Measurements from ENCODE around the gene GRK5.

The GRK5 gene

DNA sequence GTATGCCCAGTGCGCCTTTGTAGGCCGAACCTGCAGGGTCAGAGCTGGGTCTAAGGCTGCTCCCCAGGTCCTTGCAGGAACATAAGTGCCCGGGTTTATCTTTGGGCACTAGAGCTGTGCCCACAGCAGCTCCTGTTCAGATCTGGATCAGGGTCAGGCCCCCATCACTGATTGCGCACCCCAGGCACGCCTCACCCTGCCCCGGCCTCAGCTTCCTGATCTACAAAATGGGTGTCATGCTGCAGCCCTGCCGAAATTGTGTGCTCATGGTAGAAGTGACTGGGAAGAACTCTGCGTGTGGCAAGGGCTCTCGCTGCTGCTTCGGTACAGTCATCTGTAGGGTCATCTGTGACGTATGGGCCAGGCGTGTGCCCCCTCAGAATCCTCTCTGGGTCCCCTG is 100.7 kb downstream of the GRK5 start:
- Histone ChIP-seq H3K27me3 (ENCODE audit: low read length) (no peaks in the 10 kb centered on the region), H3K79me2 (ENCODE audit: insufficient read depth, low read length) (peaks cover 3% of the 10 kb centered on the region; the same call in 1 of the 2 replicates), H3K9me2 (replicated peaks; ENCODE audit: insufficient read depth, low read length) (no peaks in the 10 kb centered on the region), H3K9me3 (ENCODE audit: insufficient read depth, low read length) (no peaks in the 10 kb centered on the region), H3K4me3 (ENCODE audit: insufficient read depth, low read length, poor library complexity, severe bottlenecking) (no peak overlapping the region), H3K27ac (ENCODE audit: low read depth, low read length) (no peak overlapping the region), H2AFZ (ENCODE audit: low read depth, low read length, severe bottlenecking) (no peak overlapping the region), H4K20me1 (ENCODE audit: low read depth, low read length) (no peaks in the 10 kb centered on the region; the same call in 1 of the 2 replicates), H3F3A (ENCODE audit: insufficient read depth) (peaks cover 23% of the 10 kb centered on the region), H3K4me2 (ENCODE audit: low read depth, low read length, poor library complexity, severe bottlenecking) (peak overlapping the region; percentile 91), H3K9ac (ENCODE audit: low read length) (no peak overlapping the region), H3K36me3 (ENCODE audit: low read length) (no peaks in the 10 kb centered on the region)
- TF ChIP-seq, protein P1, sequence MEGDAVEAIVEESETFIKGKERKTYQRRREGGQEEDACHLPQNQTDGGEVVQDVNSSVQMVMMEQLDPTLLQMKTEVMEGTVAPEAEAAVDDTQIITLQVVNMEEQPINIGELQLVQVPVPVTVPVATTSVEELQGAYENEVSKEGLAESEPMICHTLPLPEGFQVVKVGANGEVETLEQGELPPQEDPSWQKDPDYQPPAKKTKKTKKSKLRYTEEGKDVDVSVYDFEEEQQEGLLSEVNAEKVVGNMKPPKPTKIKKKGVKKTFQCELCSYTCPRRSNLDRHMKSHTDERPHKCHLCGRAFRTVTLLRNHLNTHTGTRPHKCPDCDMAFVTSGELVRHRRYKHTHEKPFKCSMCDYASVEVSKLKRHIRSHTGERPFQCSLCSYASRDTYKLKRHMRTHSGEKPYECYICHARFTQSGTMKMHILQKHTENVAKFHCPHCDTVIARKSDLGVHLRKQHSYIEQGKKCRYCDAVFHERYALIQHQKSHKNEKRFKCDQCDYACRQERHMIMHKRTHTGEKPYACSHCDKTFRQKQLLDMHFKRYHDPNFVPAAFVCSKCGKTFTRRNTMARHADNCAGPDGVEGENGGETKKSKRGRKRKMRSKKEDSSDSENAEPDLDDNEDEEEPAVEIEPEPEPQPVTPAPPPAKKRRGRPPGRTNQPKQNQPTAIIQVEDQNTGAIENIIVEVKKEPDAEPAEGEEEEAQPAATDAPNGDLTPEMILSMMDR (IDR thresholded peaks at IDR 0.05; ENCODE audit: insufficient read depth, low read length, poor library complexity, severe bottlenecking): no peak
- no peak for TF ChIP-seq EZH2phosphoT487 (conservative IDR thresholded peaks at IDR 0.05; ENCODE audit: low read length)

DNA sequence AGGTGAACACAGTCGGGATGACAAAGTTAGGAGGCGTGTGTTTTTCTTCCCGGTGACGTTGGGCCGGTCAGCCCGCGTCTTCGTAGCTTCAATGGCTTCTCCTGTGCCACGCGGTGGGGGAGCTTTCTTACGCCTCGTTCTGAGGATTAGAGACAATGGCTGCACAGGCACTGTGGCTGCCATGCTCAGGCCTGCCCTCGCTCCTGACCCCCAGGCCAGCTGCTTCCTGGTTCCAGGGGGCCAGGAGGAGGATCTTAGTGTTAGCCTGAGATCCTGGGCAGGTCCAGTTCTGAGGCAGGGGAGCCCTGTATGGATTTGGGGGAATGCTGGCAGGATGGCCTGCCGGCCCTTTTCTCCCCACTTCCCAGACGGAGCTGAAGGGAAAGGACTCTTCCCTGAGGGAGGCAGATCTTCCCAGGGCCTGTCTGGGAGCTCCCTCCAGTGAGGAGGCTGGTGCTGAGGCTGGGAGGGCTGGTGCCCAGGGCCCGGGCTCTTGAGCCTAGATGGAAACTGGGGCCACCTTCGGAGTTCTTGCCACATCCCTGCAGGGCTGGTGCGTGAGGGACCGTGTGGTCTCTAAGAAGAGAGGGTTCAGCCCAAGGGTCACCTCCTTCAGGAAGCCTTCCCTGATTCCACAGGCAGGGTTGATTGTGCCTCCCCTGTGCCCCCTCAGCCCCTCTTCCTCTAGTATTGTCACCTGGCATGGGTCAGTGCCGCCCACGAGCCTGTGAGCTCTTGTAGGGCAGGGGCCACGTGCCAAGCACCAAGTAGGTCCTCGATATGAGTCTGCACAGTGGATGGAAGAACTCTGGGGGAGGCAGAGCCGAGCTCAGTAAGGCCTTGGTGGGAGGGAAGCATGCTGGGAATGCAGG is 101.4 kb downstream of the GRK5 start:
- H3K4me3 ChIP-seq (ENCODE audit: insufficient read depth, low read length, poor library complexity, severe bottlenecking): no peak overlapping the region
- H3K9ac ChIP-seq (ENCODE audit: low read length): peak overlapping the region; percentile 41
- no peak overlapping the region for H2AFZ ChIP-seq (ENCODE audit: low read depth, low read length, severe bottlenecking)
- H3K27ac ChIP-seq (ENCODE audit: low read depth, low read length): peak overlapping the region; percentile 56
- TF ChIP-seq, protein P1 (IDR thresholded peaks at IDR 0.05; ENCODE audit: insufficient read depth, low read length, poor library complexity, severe bottlenecking): no peak
- TF ChIP-seq EZH2phosphoT487 (conservative IDR thresholded peaks at IDR 0.05; ENCODE audit: low read length): no peak
- H4K20me1 ChIP-seq (ENCODE audit: low read depth, low read length): no peaks in the 10 kb centered on the region; the same call in 1 of the 2 replicates
- no peaks in the 10 kb centered on the region for H3K9me2 ChIP-seq (replicated peaks; ENCODE audit: insufficient read depth, low read length)
- H3K27me3 ChIP-seq (ENCODE audit: low read length): no peaks in the 10 kb centered on the region
- H3K36me3 ChIP-seq (ENCODE audit: low read length): no peaks in the 10 kb centered on the region
- H3F3A ChIP-seq (ENCODE audit: insufficient read depth): peaks cover 23% of the 10 kb centered on the region
- H3K4me2 ChIP-seq (ENCODE audit: low read depth, low read length, poor library complexity, severe bottlenecking): peak overlapping the region; percentile 55
- H3K79me2 ChIP-seq (ENCODE audit: insufficient read depth, low read length): peaks cover 3% of the 10 kb centered on the region; the same call in 1 of the 2 replicates
- H3K9me3 ChIP-seq (ENCODE audit: insufficient read depth, low read length): no peaks in the 10 kb centered on the region

DNA sequence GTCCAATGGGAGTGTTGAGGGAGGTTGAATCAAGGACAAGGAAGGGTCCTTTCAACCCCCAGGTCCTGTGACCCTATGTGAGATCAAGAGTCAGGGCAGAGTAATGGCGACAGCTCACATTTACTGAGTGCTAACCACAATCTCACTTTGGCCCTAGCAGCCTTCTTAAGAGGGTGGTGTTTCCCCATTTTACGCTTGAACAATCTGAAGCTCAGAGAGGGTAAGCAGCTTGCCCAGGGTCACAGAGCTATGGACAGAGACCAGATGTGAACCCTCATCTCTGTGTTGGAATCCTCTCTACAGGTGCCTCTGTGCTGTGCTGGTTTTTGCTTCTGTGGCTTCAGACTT is 102.0 kb downstream of the GRK5 start:
- H3K36me3 ChIP-seq (ENCODE audit: low read length): no peaks in the 10 kb centered on the region
- H3K4me2 ChIP-seq (ENCODE audit: low read depth, low read length, poor library complexity, severe bottlenecking): peak overlapping the region; percentile 55
- H3K4me3 ChIP-seq (ENCODE audit: insufficient read depth, low read length, poor library complexity, severe bottlenecking): no peak overlapping the region
- H3K27me3 ChIP-seq (ENCODE audit: low read length): no peaks in the 10 kb centered on the region
- H3K79me2 ChIP-seq (ENCODE audit: insufficient read depth, low read length): peaks cover 3% of the 10 kb centered on the region; the same call in 1 of the 2 replicates
- H3K9me2 ChIP-seq (replicated peaks; ENCODE audit: insufficient read depth, low read length): no peaks in the 10 kb centered on the region
- no peaks in the 10 kb centered on the region; the same call in 1 of the 2 replicates for H4K20me1 ChIP-seq (ENCODE audit: low read depth, low read length)
- TF ChIP-seq, protein P1 (IDR thresholded peaks at IDR 0.05; ENCODE audit: insufficient read depth, low read length, poor library complexity, severe bottlenecking): no peak
- TF ChIP-seq EZH2phosphoT487 (conservative IDR thresholded peaks at IDR 0.05; ENCODE audit: low read length): no peak
- H2AFZ ChIP-seq (ENCODE audit: low read depth, low read length, severe bottlenecking): no peak overlapping the region
- H3K9me3 ChIP-seq (ENCODE audit: insufficient read depth, low read length): no peaks in the 10 kb centered on the region
- H3F3A ChIP-seq (ENCODE audit: insufficient read depth): peaks cover 23% of the 10 kb centered on the region
- peak overlapping the region; percentile 56 for H3K27ac ChIP-seq (ENCODE audit: low read depth, low read length)
- peak overlapping the region; percentile 41 for H3K9ac ChIP-seq (ENCODE audit: low read length)
